AG09309 (cell line): Measurements from ENCODE around the gene MYO7B.

ENCODE experiments used
- DNase-seq: peaks from one replicate; pipeline ENCODE4 v3.0.0-alpha.2; 2010; ENCODE audit warnings: low read depth
- H3K4me3 ChIP-seq: 2 replicates; pipeline ENCODE4 v1.5.1; 2011; ENCODE audit warnings: mild to moderate bottlenecking, low read depth, low read length, moderate library complexity; ENCODE audit not compliant: control insufficient read depth
- CTCF ChIP-seq: IDR thresholded peaks from 2 replicates; pipeline ENCODE4 v1.5.1; 2011; ENCODE audit warnings: mild to moderate bottlenecking, low read depth, low read length, inconsistent platforms; ENCODE audit not compliant: insufficient read depth, control insufficient read depth; ENCODE audit errors: missing control alignments

MYO7B gene

GRCh38 chr2:127627740-127628571 lies 92.5 kb downstream of the MYO7B start:
- DNase-seq = no peak
- no peak overlapping the region for H3K4me3 ChIP-seq
- no peak for TF ChIP-seq CTCF

GRCh38 chr2:127628767-127629614 lies 93.5 kb downstream of the MYO7B start:
- DNase-seq = no peak
- no peak overlapping the region for H3K4me3 ChIP-seq
- no peak for TF ChIP-seq CTCF

GRCh38 chr2:127629637-127630036 lies 94.2 kb downstream of the MYO7B start:
- H3K4me3 ChIP-seq = no peak overlapping the region
- no peak for TF ChIP-seq CTCF
- DNase-seq = no peak

DNA sequence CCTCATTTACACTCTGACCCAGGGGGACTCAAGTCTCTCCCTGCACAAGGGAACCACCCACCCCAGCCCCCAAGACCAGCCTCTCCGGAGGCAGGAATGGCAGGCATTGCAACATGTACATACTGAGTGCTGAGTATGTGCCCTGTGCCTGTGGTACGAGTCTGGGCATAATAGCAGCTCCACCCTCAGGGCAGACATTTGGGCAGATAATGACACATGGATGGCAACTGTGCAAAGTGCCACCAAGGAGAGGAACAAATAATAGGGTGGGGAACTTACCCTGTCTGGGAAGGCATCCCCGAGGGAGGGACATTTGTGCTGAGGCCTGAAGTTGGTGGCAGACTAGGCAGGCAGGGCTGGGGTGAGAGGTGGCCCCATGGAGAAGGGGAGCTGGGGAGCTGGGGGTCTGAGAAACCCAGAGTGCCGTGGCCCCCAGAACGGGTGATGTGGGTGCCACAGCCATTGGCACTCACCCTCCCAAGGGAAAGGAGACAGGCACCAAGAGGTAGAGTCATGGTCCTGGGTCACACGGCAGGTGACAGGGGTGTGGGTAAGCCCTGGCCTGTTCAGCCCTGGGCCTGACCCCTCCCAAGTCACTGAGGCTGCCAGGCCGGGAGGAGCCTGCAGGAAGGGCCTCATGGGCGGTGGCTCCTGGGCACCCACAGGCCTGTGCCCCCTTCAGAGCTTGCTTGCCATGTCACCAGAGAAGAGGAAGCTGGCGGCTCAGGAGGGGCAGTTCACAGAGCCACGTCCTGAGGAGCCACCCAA lies 94.8 kb downstream of the MYO7B start:
- TF ChIP-seq CTCF = no peak
- no peak overlapping the region for H3K4me3 ChIP-seq
- no peak for DNase-seq

- TF ChIP-seq CTCF = no peak
- DNase-seq = no peak
- no peak overlapping the region for H3K4me3 ChIP-seq
Measured at GRCh38 chr2:127630864-127631540, 95.5 kb downstream of the MYO7B start.

DNA sequence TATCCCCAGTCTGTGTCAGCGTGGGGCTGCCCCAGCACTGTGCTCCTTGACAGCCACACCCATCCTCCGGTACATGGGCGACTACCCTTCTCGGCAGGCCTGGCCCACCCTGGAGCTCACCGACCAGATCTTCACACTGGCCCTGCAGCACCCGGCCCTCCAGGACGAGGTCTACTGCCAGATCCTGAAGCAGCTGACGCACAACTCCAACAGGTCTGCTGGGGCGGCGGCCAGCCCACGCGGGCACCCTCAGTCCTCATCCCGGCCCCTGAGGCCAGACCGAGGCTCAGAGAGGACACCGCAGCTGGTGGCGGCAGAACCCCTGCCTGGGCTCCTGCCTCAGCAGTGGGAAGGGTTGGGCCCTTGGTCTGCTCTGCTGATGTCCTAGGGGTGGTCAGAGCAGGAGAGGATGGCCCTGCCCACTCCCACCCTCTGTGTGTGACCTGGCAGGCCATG lies 96.1 kb downstream of the MYO7B start:
- no peak for DNase-seq
- H3K4me3 ChIP-seq = no peak overlapping the region
- no peak for TF ChIP-seq CTCF
